Right lobe of liver (tissue), 4 donors: ENCODE results near the gene SLC7A5.
"Not testable (repeated sequence)": the region's sequence is repeated elsewhere in the genome, so short reads cannot be mapped to it uniquely, and the experiment has no call there.

Experiments used
- POLR2A ChIP-seq: fragments of 450-650 bp; IDR thresholded peaks from one replicate; pipeline ENCODE4 v1.6.1; 2017; ENCODE audit warnings: antibody characterized with exemption, mild to moderate bottlenecking
- TF ChIP-seq, protein P1 (sequence below), 4 donors: fragments of 200-600 bp in 3 of 4; fragments of 450-650 bp in 1 of 4; IDR thresholded peaks; one replicate each; pipeline versions ENCODE4 v1.5.1 to v1.8.0; 2016 to 2022; ENCODE audit warnings: antibody characterized with exemption in 4 of 4, mild to moderate bottlenecking in 2 of 4
- donor health status: DM: no; HTN: no; CAD: no.
- donor health status: DM: no; HTN: no; CAD: no.
- donor health status: DM: no; HTN: yes; CAD: no.

DNA sequence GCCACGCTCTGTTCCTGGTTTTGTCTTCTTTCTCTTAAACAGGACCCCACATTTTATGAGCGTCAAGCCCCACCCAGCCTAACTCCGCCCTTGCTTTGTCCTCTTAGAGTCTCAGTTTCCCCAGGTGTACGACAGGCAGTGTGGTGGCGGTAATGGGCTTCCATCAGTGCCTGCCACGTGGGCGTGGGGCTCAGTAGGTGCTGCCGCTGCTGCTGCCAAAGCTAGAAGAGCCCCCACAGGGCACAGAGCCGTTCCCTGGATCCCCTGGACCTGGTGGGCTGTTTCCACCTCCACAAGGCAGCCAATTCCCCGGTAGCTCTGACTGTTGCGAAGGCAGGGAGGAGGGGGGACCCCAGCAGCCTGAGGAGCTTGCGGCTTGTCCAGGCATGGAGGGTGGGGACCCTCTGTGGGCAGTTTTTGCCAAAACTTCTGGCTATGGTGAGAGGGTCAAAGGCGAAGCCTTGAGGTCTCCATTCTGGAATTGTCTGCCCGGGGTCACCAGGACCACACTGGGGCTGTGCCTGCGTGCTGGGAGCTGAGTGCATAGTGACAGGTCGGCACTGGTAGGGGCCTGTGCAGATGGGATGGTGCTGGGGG is 27.7 kb upstream of the SLC7A5 start:
- TF ChIP-seq, protein P1, sequence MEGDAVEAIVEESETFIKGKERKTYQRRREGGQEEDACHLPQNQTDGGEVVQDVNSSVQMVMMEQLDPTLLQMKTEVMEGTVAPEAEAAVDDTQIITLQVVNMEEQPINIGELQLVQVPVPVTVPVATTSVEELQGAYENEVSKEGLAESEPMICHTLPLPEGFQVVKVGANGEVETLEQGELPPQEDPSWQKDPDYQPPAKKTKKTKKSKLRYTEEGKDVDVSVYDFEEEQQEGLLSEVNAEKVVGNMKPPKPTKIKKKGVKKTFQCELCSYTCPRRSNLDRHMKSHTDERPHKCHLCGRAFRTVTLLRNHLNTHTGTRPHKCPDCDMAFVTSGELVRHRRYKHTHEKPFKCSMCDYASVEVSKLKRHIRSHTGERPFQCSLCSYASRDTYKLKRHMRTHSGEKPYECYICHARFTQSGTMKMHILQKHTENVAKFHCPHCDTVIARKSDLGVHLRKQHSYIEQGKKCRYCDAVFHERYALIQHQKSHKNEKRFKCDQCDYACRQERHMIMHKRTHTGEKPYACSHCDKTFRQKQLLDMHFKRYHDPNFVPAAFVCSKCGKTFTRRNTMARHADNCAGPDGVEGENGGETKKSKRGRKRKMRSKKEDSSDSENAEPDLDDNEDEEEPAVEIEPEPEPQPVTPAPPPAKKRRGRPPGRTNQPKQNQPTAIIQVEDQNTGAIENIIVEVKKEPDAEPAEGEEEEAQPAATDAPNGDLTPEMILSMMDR (IDR thresholded peaks at IDR 0.05), result not testable (repeated sequence)
- TF ChIP-seq POLR2A, result not testable (repeated sequence)
